Gastrocnemius medialis (tissue), 4 donors: Measurements from ENCODE around the gene AGRP. TPM values are rescaled to one million over a fixed set of nuclear protein-coding genes. Genes with fewer than 3 reads are reported as not detected.

Source experiments
- ATAC-seq, 2 donors: fragments of 150-250 bp; one replicate each; pipeline ENCODE4 v1.9.1; 2016
- DNase-seq, 2 donors: peaks; one replicate each; pipeline ENCODE4 v3.0.0-alpha.2; 2019
- H3K27ac ChIP-seq, 4 donors: fragments of 200-600 bp; sonication (generic); 1 replicate in 1 of 4; 2 replicates in 3 of 4; pipeline ENCODE4 v1.5.1; 2016 to 2018; ENCODE audit warnings: mild to moderate bottlenecking in 2 of 4, moderate library complexity in 1 of 4
- H3K27me3 ChIP-seq, 3 donors: fragments of 200-600 bp; sonication (generic) in 2 of 3; 1 replicate in 1 of 3; 2 replicates in 2 of 3; pipeline versions ENCODE4 v1.5.1 to v1.6.0; 2016 to 2019; ENCODE audit warnings: mild to moderate bottlenecking in 1 of 3, moderate library complexity in 1 of 3
- H3K36me3 ChIP-seq, 2 donors: fragments of 200-600 bp; sonication (generic) in 1 of 2; one replicate each; pipeline ENCODE4 v1.5.1; 2017 to 2018
- H3K4me1 ChIP-seq, 2 donors: fragments of 200-600 bp; sonication (generic) in 1 of 2; one replicate each; pipeline ENCODE4 v1.5.1; 2016 to 2017; ENCODE audit warnings: mild to moderate bottlenecking in 2 of 2
- H3K4me3 ChIP-seq, 4 donors: fragments of 200-600 bp; sonication (generic) in 3 of 4; 1 replicate in 1 of 4; 2 replicates in 3 of 4; pipeline ENCODE4 v1.5.1; 2016 to 2019; ENCODE audit warnings: mild to moderate bottlenecking in 2 of 4
- H3K9me3 ChIP-seq, 3 donors: fragments of 200-600 bp; sonication (generic) in 2 of 3; 1 replicate in 1 of 3; 2 replicates in 2 of 3; pipeline ENCODE4 v1.5.1; 2016 to 2019
- POLR2A ChIP-seq, 2 donors: fragments of 450-650 bp; IDR thresholded peaks; one replicate each; pipeline ENCODE4 v1.6.1; 2017; ENCODE audit warnings: antibody characterized with exemption in 2 of 2, mild to moderate bottlenecking in 2 of 2, moderate library complexity in 2 of 2
- in situ Hi-C, 4 donors: fragments of 200-750 bp; cut with MboI; loops; one replicate each; pipeline versions ENCODE4 v1.15.0 to v1.8.0; 2017; ENCODE audit warnings: low sequenced_read_pairs in 4 of 4
- intact Hi-C: fragments of 100-400 bp; cut with DNase I; formaldehyde crosslinking; loops from one replicate; pipeline ENCODE4 v1.15.1; 2023; ENCODE audit warnings: low total_unique reads
- total RNA-seq, 4 donors: library from RNA; depleted of rRNA; stranded (reverse); fragments of >200 nt; gene quantifications; one replicate each; pipeline versions ENCODE4 v1.1.0 to v1.2.3, GENCODE V29; 2016
- TF ChIP-seq, protein P1 (sequence below), 5 experiments: fragments of 450-650 bp in 3 of 5; fragments of 200-600 bp in 2 of 5; sonication (generic) in 2 of 5; IDR thresholded peaks in 4 of 5; conservative IDR thresholded peaks in 1 of 5; 1 replicate in 4 of 5; 2 replicates in 1 of 5; pipeline ENCODE4 v1.5.1; 2016 to 2019; ENCODE audit warnings: antibody characterized with exemption in 5 of 5, mild to moderate bottlenecking in 3 of 5, moderate library complexity in 3 of 5

The AGRP gene
- total RNA-seq, 4 donors from 2014 or later: not detected

- intact Hi-C loops (no loop called here), in situ Hi-C loops (no loop called here)
- no peak for TF ChIP-seq POLR2A (IDR thresholded peaks at IDR 0.05)
- TF ChIP-seq, protein P1, sequence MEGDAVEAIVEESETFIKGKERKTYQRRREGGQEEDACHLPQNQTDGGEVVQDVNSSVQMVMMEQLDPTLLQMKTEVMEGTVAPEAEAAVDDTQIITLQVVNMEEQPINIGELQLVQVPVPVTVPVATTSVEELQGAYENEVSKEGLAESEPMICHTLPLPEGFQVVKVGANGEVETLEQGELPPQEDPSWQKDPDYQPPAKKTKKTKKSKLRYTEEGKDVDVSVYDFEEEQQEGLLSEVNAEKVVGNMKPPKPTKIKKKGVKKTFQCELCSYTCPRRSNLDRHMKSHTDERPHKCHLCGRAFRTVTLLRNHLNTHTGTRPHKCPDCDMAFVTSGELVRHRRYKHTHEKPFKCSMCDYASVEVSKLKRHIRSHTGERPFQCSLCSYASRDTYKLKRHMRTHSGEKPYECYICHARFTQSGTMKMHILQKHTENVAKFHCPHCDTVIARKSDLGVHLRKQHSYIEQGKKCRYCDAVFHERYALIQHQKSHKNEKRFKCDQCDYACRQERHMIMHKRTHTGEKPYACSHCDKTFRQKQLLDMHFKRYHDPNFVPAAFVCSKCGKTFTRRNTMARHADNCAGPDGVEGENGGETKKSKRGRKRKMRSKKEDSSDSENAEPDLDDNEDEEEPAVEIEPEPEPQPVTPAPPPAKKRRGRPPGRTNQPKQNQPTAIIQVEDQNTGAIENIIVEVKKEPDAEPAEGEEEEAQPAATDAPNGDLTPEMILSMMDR (IDR thresholded peaks at IDR 0.05 in 4 of 5, conservative IDR thresholded peaks at IDR 0.05 in 1 of 5): no peak
- ATAC-seq: peak; percentile 24 to 35
- no peaks in the 10 kb centered on the region for H3K36me3 ChIP-seq
- no peak overlapping the region for H3K4me3 ChIP-seq
- DNase-seq: peak; percentile 71 to 73
- peaks cover 83 to 84% of the 10 kb centered on the region in 2 donors for H3K4me1 ChIP-seq
- H3K27me3 ChIP-seq: no peaks in the 10 kb centered on the region
- H3K27ac ChIP-seq: peak overlapping the region; percentile 54 to 90 (median 70)
- no peaks in the 10 kb centered on the region for H3K9me3 ChIP-seq
Observed at GRCh38 chr16:67459066-67459860, 24.1 kb downstream of the AGRP start.

DNA sequence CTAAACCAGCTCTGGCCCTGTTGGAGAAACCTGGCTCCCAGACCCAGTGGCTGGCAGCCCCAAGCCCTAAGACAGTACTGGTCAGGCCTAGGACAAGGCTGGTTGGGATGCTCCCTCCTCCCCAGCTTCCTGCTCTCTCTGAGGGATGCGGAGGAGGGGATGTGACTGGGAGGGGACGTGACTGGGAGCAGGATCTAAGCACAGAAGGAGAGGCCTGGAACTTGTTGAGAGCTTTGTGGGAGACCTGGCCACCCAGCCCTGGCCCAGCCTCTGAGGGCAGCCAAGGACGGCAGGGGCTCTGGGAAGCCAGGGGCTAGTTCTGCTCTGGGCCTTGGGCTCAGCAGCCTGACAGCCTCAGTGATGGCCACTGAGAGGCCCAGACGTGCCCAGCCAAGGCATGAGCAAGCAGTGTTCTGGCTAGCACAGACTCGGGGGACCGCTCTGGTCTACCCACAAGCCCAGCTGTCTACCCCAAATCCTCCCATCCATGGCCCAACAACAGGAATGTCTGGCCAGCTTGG, 25.2 kb downstream of the AGRP start:
- in situ Hi-C loops (no loop called here), intact Hi-C loops (no loop called here)
- TF ChIP-seq, protein P1 (IDR thresholded peaks at IDR 0.05 in 4 of 5, conservative IDR thresholded peaks at IDR 0.05 in 1 of 5): no peak
- TF ChIP-seq POLR2A (IDR thresholded peaks at IDR 0.05): no peak
- DNase-seq (no peak), ATAC-seq (no peak)
- Histone ChIP-seq H3K4me3 (no peak overlapping the region), H3K4me1 (peaks cover 73 to 77% of the 10 kb centered on the region in 2 donors), H3K27me3 (no peaks in the 10 kb centered on the region), H3K9me3 (no peaks in the 10 kb centered on the region), H3K36me3 (no peaks in the 10 kb centered on the region), H3K27ac (peak overlapping the region; percentile 54 to 90 (median 70))

GRCh38 chr16:67457611-67458010, 25.7 kb downstream of the AGRP start:
- no peaks in the 10 kb centered on the region for H3K27me3 ChIP-seq
- H3K27ac ChIP-seq: peak overlapping the region; percentile 54 to 90 (median 70)
- no peaks in the 10 kb centered on the region for H3K9me3 ChIP-seq
- DNase-seq: no peak
- no peaks in the 10 kb centered on the region for H3K36me3 ChIP-seq
- in situ Hi-C loops (no loop called here), intact Hi-C loops (no loop called here)
- TF ChIP-seq, protein P1 (IDR thresholded peaks at IDR 0.05 in 4 of 5, conservative IDR thresholded peaks at IDR 0.05 in 1 of 5): no peak
- no peak for TF ChIP-seq POLR2A (IDR thresholded peaks at IDR 0.05)
- H3K4me3 ChIP-seq: no peak overlapping the region
- no peak for ATAC-seq
- peaks cover 73 to 77% of the 10 kb centered on the region in 2 donors for H3K4me1 ChIP-seq

DNA sequence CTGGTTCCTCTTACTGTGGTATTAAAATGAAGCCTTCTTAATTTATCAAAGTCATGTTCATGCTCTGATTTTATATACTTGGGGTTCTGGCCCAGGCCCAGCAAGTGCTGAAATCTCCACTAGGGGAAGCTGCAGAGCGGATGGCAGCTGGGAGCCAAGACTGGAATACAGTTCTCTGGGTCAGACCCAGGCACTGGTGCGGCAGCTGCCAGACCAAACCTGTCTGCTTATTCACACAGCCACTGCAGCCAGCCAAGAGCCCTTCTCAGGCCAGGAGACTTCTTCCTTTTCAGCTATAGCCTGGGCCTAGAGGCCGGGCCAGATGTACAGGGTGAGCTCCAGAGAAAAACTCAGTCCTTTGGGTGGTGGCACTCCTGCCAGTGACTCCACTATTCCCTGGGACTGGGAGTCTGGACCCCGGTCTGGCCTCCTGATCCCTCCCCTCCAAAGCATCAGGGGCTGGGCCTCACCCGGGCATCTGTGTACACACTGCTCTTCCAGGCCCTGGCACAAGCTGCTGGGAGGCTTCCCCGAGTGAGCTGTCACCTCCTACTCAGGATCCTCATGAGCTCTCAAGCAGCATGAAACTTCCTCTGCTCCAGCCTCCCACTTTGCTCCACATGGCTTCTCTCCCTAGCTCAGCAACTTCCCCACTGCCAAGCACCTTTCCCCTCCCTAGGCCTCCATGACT, 26.8 kb downstream of the AGRP start:
- H3K27me3 ChIP-seq: no peaks in the 10 kb centered on the region
- TF ChIP-seq POLR2A (IDR thresholded peaks at IDR 0.05): no peak
- TF ChIP-seq, protein P1 (IDR thresholded peaks at IDR 0.05 in 4 of 5, conservative IDR thresholded peaks at IDR 0.05 in 1 of 5): peak; percentile 52 to 75 (median 66)
- H3K9me3 ChIP-seq: no peaks in the 10 kb centered on the region
- no peak overlapping the region for H3K4me3 ChIP-seq
- peaks cover 73 to 77% of the 10 kb centered on the region in 2 donors for H3K4me1 ChIP-seq
- no peaks in the 10 kb centered on the region for H3K36me3 ChIP-seq
- intact Hi-C loops (no loop called here), in situ Hi-C loops (no loop called here)
- DNase-seq: peak; percentile 78 to 90
- peak; percentile 73 to 80 for ATAC-seq
- peak overlapping the region; percentile 67 to 90 (median 72) for H3K27ac ChIP-seq
